Kidney epithelial cell (primary cell): ENCODE measurements around the gene DOCK4. TPM values are rescaled to one million over a fixed set of nuclear protein-coding genes. Genes with fewer than 3 reads are reported as not detected.

Experiments used
- DNase-seq: peaks from one replicate; pipeline ENCODE4 v3.0.0-alpha.2; 2010; ENCODE audit warnings: low read depth
- H3K27me3 ChIP-seq: 2 replicates; pipeline ENCODE4 v1.6.0; 2011; ENCODE audit warnings: low read length; ENCODE audit not compliant: control insufficient read depth, insufficient read depth
- H3K36me3 ChIP-seq: 2 replicates; pipeline ENCODE4 v1.5.1; 2011; ENCODE audit warnings: low read length; ENCODE audit not compliant: control insufficient read depth, insufficient read depth
- H3K4me3 ChIP-seq: 2 replicates; pipeline ENCODE4 v1.5.1; 2011; ENCODE audit warnings: low read depth, mild to moderate bottlenecking, control low read depth, low read length
- total RNA-seq: library from RNA; depleted of rRNA; stranded (reverse); fragments of >200 nt; gene quantifications from 2 replicates; pipeline ENCODE4 v1.2.3, GENCODE V29; 2015
- TF ChIP-seq, protein P1 (sequence below): IDR thresholded peaks from 2 replicates; pipeline ENCODE4 v1.5.1; 2011; ENCODE audit warnings: mild to moderate bottlenecking, moderate library complexity, low read length, control low read depth, inconsistent platforms; ENCODE audit not compliant: insufficient read depth, poor library complexity, severe bottlenecking

DOCK4 gene
- total RNA-seq, 1 donor from 2014 or later, result 16.8 TPM

DNA sequence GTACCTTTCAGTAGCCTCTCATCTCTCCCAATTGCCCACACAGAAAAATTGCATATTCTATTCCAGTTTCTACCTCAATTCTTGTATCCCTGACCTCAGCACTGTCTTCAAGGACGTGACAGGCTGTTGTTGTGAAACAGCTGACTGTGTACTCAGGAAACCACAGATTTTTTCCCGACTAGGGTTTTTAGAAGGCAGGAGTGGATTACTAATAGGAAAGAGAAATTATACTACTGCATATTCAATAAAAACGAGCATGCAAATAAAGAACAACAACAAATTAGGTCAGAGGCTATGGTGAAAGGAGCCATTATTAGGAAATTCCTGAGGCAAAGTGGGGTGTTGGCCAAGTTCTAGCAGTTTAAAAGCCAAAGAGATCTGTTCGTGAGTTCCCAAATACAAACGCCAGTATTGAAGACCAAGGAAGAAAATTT lies 93.4 kb downstream of the DOCK4 start:
- no peak for DNase-seq
- Histone ChIP-seq H3K4me3 (no peak overlapping the region), H3K27me3 (no peaks in the 10 kb centered on the region), H3K36me3 (no peaks in the 10 kb centered on the region)
- TF ChIP-seq, protein P1, sequence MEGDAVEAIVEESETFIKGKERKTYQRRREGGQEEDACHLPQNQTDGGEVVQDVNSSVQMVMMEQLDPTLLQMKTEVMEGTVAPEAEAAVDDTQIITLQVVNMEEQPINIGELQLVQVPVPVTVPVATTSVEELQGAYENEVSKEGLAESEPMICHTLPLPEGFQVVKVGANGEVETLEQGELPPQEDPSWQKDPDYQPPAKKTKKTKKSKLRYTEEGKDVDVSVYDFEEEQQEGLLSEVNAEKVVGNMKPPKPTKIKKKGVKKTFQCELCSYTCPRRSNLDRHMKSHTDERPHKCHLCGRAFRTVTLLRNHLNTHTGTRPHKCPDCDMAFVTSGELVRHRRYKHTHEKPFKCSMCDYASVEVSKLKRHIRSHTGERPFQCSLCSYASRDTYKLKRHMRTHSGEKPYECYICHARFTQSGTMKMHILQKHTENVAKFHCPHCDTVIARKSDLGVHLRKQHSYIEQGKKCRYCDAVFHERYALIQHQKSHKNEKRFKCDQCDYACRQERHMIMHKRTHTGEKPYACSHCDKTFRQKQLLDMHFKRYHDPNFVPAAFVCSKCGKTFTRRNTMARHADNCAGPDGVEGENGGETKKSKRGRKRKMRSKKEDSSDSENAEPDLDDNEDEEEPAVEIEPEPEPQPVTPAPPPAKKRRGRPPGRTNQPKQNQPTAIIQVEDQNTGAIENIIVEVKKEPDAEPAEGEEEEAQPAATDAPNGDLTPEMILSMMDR, result no peak

DNA sequence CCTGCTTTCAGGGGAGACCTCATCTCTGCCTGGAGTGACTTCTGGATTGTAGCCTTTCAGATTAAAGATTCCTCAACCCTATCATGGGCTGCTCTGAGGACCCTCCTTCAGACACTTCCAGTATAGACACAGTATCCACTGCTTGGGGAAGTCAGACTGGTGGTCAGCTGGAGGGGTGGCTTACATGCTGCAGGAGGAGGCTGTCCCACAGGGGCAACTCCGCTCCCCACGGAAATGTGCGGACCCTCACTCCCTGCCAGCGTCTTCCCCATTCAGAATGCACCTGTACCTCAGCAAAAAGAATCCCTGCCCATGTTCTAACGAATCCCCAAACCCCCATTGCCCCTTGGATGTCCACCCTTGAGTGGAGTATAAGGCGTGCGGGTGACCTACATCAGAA lies 95.5 kb downstream of the DOCK4 start:
- Histone ChIP-seq H3K4me3 (no peak overlapping the region), H3K36me3 (no peaks in the 10 kb centered on the region), H3K27me3 (no peaks in the 10 kb centered on the region)
- DNase-seq, result no peak
- TF ChIP-seq, protein P1, result no peak

GRCh38 chr7:112110175-112110574 lies 96.0 kb downstream of the DOCK4 start:
- TF ChIP-seq, protein P1, result no peak
- no peak for DNase-seq
- no peak overlapping the region for H3K4me3 ChIP-seq
- no peaks in the 10 kb centered on the region for H3K36me3 ChIP-seq
- H3K27me3 ChIP-seq, result no peaks in the 10 kb centered on the region

DNA sequence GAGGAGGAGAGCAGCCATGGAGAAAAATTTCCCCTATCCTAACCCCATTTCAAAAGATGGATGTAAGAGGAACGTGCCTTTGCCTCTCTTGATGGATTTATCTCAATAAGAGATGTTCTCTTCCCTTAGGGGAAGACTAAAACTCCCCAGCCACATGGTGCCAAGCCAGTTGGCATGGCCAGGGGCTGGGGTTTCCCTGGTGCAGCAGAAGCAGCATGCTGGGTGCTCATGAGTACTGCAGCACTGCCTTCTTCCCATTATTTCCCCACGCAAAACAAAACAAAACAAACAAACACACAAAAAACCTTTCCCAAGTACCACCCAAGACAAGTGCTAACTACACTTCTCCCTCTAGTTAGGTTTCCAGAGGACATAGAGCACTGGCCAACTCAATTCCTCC lies 97.2 kb downstream of the DOCK4 start:
- H3K27me3 ChIP-seq, result no peaks in the 10 kb centered on the region
- no peak for DNase-seq
- TF ChIP-seq, protein P1, result no peak
- no peaks in the 10 kb centered on the region for H3K36me3 ChIP-seq
- H3K4me3 ChIP-seq, result no peak overlapping the region

- no peak overlapping the region for H3K4me3 ChIP-seq
These were observed 100.3 kb downstream of the DOCK4 start for GRCh38 chr7:112105584-112106530.

More at GRCh38 chr7:112105584-112106530, 100.3 kb downstream of the DOCK4 start:
- no peak for DNase-seq
- Histone ChIP-seq H3K36me3 (no peaks in the 10 kb centered on the region), H3K27me3 (no peaks in the 10 kb centered on the region)
- TF ChIP-seq, protein P1, result no peak
